NB4 (cell line): ENCODE measurements around the gene LITAFD.
"Not testable (repeated sequence)": the region's sequence is repeated elsewhere in the genome, so short reads cannot be mapped to it uniquely, and the experiment has no call there.

Source experiments
- CTCF ChIP-seq: IDR thresholded peaks from one replicate; pipeline ENCODE4 v1.5.1; 2012; ENCODE audit warnings: low read depth, low read length
- MAX ChIP-seq: IDR thresholded peaks from 2 replicates; pipeline ENCODE4 v1.6.1; 2011; ENCODE audit warnings: low read depth, low read length
- MYC ChIP-seq: IDR thresholded peaks from 2 replicates; pipeline ENCODE4 v1.6.1; 2011; ENCODE audit warnings: low read depth, low read length
- POLR2A ChIP-seq: IDR thresholded peaks from 2 replicates; pipeline ENCODE4 v1.6.1; 2011; ENCODE audit warnings: mild to moderate bottlenecking; ENCODE audit not compliant: insufficient read length; ENCODE audit errors: extremely low read depth

- not testable (repeated sequence) for TF ChIP-seq CTCF, POLR2A, MYC, MAX
Measured at GRCh38 chr16:8837594-8837993, 44.6 kb upstream of the LITAFD start.
